WTC11 (cell line): ENCODE measurements around the gene SLC16A13. TPM values are rescaled to one million over a fixed set of nuclear protein-coding genes. Genes with fewer than 3 reads are reported as not detected.

Source experiments
- ATAC-seq: fragments of 200-7000 bp; cut with Tn5 transposase; 2 replicates; pipeline ENCODE4 v1.10.0; 2021; ENCODE audit warnings: mild to moderate bottlenecking, moderate library complexity
- CTCF ChIA-PET: fragments of 300-600 bp; sonication (Branson Sonifier 250); formaldehyde crosslinking; loops from one replicate; lab custom pipeline; 2021; ENCODE audit warnings: antibody characterized with exemption; lab: Charles Lee
- POLR2A ChIA-PET: fragments of 350-600 bp; sonication (Branson Sonifier 250); formaldehyde crosslinking; loops from one replicate; lab custom pipeline; 2021; ENCODE audit warnings: antibody characterized with exemption; lab: Charles Lee
- DNase-seq: peaks from one replicate; pipeline ENCODE4 v3.0.0; 2021; ENCODE audit warnings: low spot score
- H3K27ac Mint-ChIP-seq: 2 replicates; pipeline ENCODE4 v1.8.0; 2021; ENCODE audit warnings: mixed read lengths
- H3K27me3 Mint-ChIP-seq: 2 replicates; pipeline ENCODE4 v1.8.0; 2021; ENCODE audit warnings: low read depth, mild to moderate bottlenecking, moderate library complexity, mixed read lengths
- H3K36me3 Mint-ChIP-seq: 2 replicates; pipeline ENCODE4 v1.8.0; 2021; ENCODE audit warnings: mixed read lengths
- H3K4me1 Mint-ChIP-seq: 2 replicates; pipeline ENCODE4 v1.8.0; 2022; ENCODE audit warnings: mixed read lengths
- H3K4me3 Mint-ChIP-seq: 2 replicates; pipeline ENCODE4 v1.8.0; 2021; ENCODE audit warnings: mild to moderate bottlenecking, moderate library complexity, mixed read lengths
- H3K9me3 Mint-ChIP-seq: 2 replicates; pipeline ENCODE4 v1.8.0; 2021; ENCODE audit warnings: mixed read lengths
- ELF4 ChIP-seq: sonication (generic); formaldehyde crosslinking; IDR thresholded peaks from 2 replicates; pipeline ENCODE4 v1.8.1; 2022; ENCODE audit warnings: low read depth, mild to moderate bottlenecking, moderate library complexity, missing genetic modification reagents
- ETV6 ChIP-seq: sonication (generic); formaldehyde crosslinking; IDR thresholded peaks from 2 replicates; pipeline ENCODE4 v1.8.1; 2022; ENCODE audit warnings: mild to moderate bottlenecking, missing genetic modification reagents
- FOXK1 ChIP-seq: sonication (generic); formaldehyde crosslinking; IDR thresholded peaks from 2 replicates; pipeline ENCODE4 v1.8.0; 2022; ENCODE audit warnings: mild to moderate bottlenecking, moderate library complexity, missing genetic modification reagents
- JUN ChIP-seq: sonication (generic); formaldehyde crosslinking; IDR thresholded peaks from 2 replicates; pipeline ENCODE4 v1.8.0; 2023; ENCODE audit warnings: mild to moderate bottlenecking, missing genetic modification reagents
- MXD4 ChIP-seq: fragments of 250-450 bp; sonication (Bioruptor Pico); IDR thresholded peaks from 2 replicates; pipeline ENCODE4 v1.8.0; 2021; ENCODE audit warnings: mild to moderate bottlenecking, moderate library complexity, borderline replicate concordance
- NFATC4 ChIP-seq: fragments of 250-450 bp; sonication (Bioruptor Pico); IDR thresholded peaks from 2 replicates; pipeline ENCODE4 v1.9.0; 2021; ENCODE audit warnings: mild to moderate bottlenecking
- NFE2L1 ChIP-seq: sonication (generic); formaldehyde crosslinking; IDR thresholded peaks from 2 replicates; pipeline ENCODE4 v1.8.1; 2023; ENCODE audit warnings: missing genetic modification reagents
- NR2C2 ChIP-seq: sonication (generic); formaldehyde crosslinking; IDR thresholded peaks from 2 replicates; pipeline ENCODE4 v1.8.0; 2022; ENCODE audit warnings: mild to moderate bottlenecking, missing genetic modification reagents
- NR3C1 ChIP-seq: sonication (generic); formaldehyde crosslinking; conservative IDR thresholded peaks from 2 replicates; pipeline ENCODE4 v1.8.1; 2023; ENCODE audit warnings: low read depth, mild to moderate bottlenecking, missing genetic modification reagents
- OVOL2 ChIP-seq: fragments of 250-450 bp; sonication (Bioruptor Pico); IDR thresholded peaks from 2 replicates; pipeline ENCODE4 v1.9.0; 2021; ENCODE audit warnings: mild to moderate bottlenecking, borderline replicate concordance
- SMAD3 ChIP-seq: sonication (generic); formaldehyde crosslinking; IDR thresholded peaks from 2 replicates; pipeline ENCODE4 v1.8.0; 2022; ENCODE audit warnings: missing genetic modification reagents, mild to moderate bottlenecking, borderline replicate concordance
- total RNA-seq: library from RNA; stranded (reverse); gene quantifications from 3 replicates; pipeline ENCODE4 v1.2.3, GENCODE V29; 2021
- TF ChIP-seq, protein P1 (sequence below): sonication (generic); formaldehyde crosslinking; IDR thresholded peaks from 2 replicates; pipeline ENCODE4 v1.8.0; 2023; ENCODE audit warnings: missing genetic modification reagents
- TF ChIP-seq, protein P2 (sequence below): sonication (generic); formaldehyde crosslinking; IDR thresholded peaks from 2 replicates; pipeline ENCODE4 v1.8.0; 2022; ENCODE audit warnings: mild to moderate bottlenecking, missing genetic modification reagents
- TF ChIP-seq, protein P3 (sequence below): fragments of 250-450 bp; sonication (Bioruptor Pico); IDR thresholded peaks from 2 replicates; pipeline ENCODE4 v1.8.0; 2021; ENCODE audit warnings: mild to moderate bottlenecking
- TF ChIP-seq, protein P4 (sequence below): sonication (generic); formaldehyde crosslinking; IDR thresholded peaks from 2 replicates; pipeline ENCODE4 v1.8.0; 2022; ENCODE audit warnings: mild to moderate bottlenecking, missing genetic modification reagents
- TF ChIP-seq, protein P5 (sequence below): fragments of 200-600 bp; IDR thresholded peaks from 2 replicates; pipeline ENCODE4 v1.8.0; 2022; ENCODE audit warnings: antibody characterized with exemption
- TF ChIP-seq, protein P6 (sequence below): sonication (generic); formaldehyde crosslinking; IDR thresholded peaks from 2 replicates; pipeline ENCODE4 v1.8.0; 2022; ENCODE audit warnings: mild to moderate bottlenecking, missing genetic modification reagents
- TF ChIP-seq, protein P7 (sequence below): sonication (generic); formaldehyde crosslinking; IDR thresholded peaks from 2 replicates; pipeline ENCODE4 v1.8.1; 2023; ENCODE audit warnings: mild to moderate bottlenecking, missing genetic modification reagents
- TF ChIP-seq, protein P8 (sequence below): sonication (generic); formaldehyde crosslinking; IDR thresholded peaks from 2 replicates; pipeline ENCODE4 v1.8.1; 2023; ENCODE audit warnings: mild to moderate bottlenecking, missing genetic modification reagents

The SLC16A13 gene
- total RNA-seq, 1 experiment from 2014 or later, result 5.2 TPM

DNA sequence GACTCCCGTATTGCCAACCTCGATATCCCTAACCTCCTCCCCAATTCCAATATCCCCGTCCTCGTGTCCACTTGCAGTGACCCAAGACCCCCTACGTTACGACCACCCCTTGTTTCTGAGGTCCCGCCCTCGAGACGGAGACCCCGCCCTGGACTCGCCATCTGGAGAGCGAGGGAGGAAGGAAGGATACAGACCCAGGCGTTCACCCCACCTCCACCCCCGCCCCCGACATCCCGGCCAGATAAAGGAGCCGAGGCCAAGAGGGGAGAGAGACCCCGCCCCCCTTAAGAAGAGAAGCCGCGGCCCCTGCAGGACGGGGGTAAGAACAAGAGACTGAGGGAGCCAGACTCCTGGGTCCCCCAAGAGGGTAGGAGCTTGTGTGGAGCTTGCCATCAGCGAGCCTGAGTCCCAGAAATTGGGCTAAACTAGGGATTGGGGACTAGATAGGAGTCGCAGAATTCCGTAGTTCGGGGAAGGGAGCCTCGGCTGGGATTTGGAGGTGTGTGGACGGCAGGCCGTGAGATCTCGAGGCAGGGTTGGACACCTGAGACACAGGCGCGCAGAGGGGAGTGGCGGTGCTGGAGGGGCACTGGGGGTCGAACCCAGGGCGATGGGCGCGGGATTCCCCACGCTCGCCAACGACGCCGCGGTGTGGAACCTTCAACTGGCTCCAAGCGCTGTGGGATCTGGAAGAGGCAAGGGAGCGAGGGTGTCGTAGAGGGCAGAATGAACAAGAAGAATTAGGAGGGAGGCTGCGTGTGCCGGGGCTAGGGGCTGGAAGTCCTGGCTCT is 12.8 kb upstream of the SLC16A13 start, which contains the start of gene BCL6B (continued):
- TF ChIP-seq, protein P1, sequence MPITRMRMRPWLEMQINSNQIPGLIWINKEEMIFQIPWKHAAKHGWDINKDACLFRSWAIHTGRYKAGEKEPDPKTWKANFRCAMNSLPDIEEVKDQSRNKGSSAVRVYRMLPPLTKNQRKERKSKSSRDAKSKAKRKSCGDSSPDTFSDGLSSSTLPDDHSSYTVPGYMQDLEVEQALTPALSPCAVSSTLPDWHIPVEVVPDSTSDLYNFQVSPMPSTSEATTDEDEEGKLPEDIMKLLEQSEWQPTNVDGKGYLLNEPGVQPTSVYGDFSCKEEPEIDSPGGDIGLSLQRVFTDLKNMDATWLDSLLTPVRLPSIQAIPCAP (CRISPR knock-in tag), result 0 out of 2 replicates have a peak, but pooled peaks have one; percentile 36
- no peak for TF ChIP-seq NFE2L1 (CRISPR knock-in tag)

DNA sequence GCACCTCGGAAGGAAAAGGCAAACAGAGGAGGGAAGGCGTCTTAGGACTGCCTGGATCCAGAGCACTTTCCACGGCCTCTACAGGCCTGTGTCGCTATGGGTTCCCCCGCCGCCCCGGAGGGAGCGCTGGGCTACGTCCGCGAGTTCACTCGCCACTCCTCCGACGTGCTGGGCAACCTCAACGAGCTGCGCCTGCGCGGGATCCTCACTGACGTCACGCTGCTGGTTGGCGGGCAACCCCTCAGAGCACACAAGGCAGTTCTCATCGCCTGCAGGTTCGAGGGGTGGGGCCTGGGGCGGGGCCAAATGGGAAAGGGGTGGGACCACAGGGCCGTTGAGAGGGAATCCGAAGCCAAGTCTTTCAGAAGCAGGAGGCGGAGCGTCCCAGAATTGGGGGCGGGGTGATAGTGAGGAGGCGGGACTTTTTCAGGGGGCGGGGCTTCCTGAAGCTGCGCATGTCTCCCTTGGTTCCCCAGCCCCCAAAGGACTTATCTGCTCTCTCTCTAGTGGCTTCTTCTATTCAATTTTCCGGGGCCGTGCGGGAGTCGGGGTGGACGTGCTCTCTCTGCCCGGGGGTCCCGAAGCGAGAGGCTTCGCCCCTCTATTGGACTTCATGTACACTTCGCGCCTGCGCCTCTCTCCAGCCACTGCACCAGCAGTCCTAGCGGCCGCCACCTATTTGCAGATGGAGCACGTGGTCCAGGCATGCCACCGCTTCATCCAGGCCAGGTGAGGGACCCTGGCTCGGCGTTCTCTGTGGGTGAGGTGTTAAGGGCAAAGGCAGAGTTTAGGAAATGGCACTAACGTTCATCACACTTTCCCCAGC is 12.0 kb upstream of the SLC16A13 start:
- POLR2A ChIA-PET, result interaction anchor here (0.6 to 1.5 kb wide), 3 partner anchors 12 to 316 kb away, joined by 3 to 10 read pairs (median 3); partner anchors contain the start of gene SLC16A13
- peaks cover 45% of the 10 kb centered on the region for H3K4me1 Mint-ChIP-seq
- DNase-seq (peak; percentile 100), ATAC-seq (peak; percentile 81)
- H3K9me3 Mint-ChIP-seq, result no peaks in the 10 kb centered on the region
- TF ChIP-seq NFE2L1 (CRISPR knock-in tag), result no peak
- no peak for TF ChIP-seq ELF4 (CRISPR knock-in tag)
- TF ChIP-seq MXD4 (CRISPR knock-in tag), result no peak
- TF ChIP-seq ETV6 (CRISPR knock-in tag), result 0 out of 2 replicates have a peak, but pooled peaks have one; percentile 15
- TF ChIP-seq OVOL2 (CRISPR knock-in tag), result no peak
- TF ChIP-seq SMAD3 (CRISPR knock-in tag), result no peak
- TF ChIP-seq, protein P2, sequence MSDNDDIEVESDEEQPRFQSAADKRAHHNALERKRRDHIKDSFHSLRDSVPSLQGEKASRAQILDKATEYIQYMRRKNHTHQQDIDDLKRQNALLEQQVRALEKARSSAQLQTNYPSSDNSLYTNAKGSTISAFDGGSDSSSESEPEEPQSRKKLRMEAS, result peak; percentile 57
- no peak for TF ChIP-seq FOXK1 (CRISPR knock-in tag)
- no peak for TF ChIP-seq NR3C1 (CRISPR knock-in tag)
- TF ChIP-seq, protein P3, sequence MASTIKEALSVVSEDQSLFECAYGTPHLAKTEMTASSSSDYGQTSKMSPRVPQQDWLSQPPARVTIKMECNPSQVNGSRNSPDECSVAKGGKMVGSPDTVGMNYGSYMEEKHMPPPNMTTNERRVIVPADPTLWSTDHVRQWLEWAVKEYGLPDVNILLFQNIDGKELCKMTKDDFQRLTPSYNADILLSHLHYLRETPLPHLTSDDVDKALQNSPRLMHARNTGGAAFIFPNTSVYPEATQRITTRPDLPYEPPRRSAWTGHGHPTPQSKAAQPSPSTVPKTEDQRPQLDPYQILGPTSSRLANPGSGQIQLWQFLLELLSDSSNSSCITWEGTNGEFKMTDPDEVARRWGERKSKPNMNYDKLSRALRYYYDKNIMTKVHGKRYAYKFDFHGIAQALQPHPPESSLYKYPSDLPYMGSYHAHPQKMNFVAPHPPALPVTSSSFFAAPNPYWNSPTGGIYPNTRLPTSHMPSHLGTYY (CRISPR knock-in tag), result no peak
- no peak for TF ChIP-seq NFATC4 (CRISPR knock-in tag)
- TF ChIP-seq, protein P4, sequence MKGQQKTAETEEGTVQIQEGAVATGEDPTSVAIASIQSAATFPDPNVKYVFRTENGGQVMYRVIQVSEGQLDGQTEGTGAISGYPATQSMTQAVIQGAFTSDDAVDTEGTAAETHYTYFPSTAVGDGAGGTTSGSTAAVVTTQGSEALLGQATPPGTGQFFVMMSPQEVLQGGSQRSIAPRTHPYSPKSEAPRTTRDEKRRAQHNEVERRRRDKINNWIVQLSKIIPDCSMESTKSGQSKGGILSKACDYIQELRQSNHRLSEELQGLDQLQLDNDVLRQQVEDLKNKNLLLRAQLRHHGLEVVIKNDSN (CRISPR knock-in tag), result 0 out of 2 replicates have a peak, but pooled peaks have one; percentile 12
- 0 out of 2 replicates have a peak, but pooled peaks have one; percentile 36 for TF ChIP-seq JUN (CRISPR knock-in tag)
- TF ChIP-seq, protein P5, sequence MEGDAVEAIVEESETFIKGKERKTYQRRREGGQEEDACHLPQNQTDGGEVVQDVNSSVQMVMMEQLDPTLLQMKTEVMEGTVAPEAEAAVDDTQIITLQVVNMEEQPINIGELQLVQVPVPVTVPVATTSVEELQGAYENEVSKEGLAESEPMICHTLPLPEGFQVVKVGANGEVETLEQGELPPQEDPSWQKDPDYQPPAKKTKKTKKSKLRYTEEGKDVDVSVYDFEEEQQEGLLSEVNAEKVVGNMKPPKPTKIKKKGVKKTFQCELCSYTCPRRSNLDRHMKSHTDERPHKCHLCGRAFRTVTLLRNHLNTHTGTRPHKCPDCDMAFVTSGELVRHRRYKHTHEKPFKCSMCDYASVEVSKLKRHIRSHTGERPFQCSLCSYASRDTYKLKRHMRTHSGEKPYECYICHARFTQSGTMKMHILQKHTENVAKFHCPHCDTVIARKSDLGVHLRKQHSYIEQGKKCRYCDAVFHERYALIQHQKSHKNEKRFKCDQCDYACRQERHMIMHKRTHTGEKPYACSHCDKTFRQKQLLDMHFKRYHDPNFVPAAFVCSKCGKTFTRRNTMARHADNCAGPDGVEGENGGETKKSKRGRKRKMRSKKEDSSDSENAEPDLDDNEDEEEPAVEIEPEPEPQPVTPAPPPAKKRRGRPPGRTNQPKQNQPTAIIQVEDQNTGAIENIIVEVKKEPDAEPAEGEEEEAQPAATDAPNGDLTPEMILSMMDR, result no peak
- TF ChIP-seq, protein P6, sequence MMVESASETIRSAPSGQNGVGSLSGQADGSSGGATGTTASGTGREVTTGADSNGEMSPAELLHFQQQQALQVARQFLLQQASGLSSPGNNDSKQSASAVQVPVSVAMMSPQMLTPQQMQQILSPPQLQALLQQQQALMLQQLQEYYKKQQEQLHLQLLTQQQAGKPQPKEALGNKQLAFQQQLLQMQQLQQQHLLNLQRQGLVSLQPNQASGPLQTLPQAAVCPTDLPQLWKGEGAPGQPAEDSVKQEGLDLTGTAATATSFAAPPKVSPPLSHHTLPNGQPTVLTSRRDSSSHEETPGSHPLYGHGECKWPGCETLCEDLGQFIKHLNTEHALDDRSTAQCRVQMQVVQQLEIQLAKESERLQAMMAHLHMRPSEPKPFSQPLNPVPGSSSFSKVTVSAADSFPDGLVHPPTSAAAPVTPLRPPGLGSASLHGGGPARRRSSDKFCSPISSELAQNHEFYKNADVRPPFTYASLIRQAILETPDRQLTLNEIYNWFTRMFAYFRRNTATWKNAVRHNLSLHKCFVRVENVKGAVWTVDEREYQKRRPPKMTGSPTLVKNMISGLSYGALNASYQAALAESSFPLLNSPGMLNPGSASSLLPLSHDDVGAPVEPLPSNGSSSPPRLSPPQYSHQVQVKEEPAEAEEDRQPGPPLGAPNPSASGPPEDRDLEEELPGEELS (CRISPR knock-in tag), result peak; percentile 54; the same call in 1 of the 2 replicates
- TF ChIP-seq, protein P7, sequence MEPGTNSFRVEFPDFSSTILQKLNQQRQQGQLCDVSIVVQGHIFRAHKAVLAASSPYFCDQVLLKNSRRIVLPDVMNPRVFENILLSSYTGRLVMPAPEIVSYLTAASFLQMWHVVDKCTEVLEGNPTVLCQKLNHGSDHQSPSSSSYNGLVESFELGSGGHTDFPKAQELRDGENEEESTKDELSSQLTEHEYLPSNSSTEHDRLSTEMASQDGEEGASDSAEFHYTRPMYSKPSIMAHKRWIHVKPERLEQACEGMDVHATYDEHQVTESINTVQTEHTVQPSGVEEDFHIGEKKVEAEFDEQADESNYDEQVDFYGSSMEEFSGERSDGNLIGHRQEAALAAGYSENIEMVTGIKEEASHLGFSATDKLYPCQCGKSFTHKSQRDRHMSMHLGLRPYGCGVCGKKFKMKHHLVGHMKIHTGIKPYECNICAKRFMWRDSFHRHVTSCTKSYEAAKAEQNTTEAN, result 0 out of 2 replicates have a peak, but pooled peaks have one; percentile 8
- TF ChIP-seq, protein P8, sequence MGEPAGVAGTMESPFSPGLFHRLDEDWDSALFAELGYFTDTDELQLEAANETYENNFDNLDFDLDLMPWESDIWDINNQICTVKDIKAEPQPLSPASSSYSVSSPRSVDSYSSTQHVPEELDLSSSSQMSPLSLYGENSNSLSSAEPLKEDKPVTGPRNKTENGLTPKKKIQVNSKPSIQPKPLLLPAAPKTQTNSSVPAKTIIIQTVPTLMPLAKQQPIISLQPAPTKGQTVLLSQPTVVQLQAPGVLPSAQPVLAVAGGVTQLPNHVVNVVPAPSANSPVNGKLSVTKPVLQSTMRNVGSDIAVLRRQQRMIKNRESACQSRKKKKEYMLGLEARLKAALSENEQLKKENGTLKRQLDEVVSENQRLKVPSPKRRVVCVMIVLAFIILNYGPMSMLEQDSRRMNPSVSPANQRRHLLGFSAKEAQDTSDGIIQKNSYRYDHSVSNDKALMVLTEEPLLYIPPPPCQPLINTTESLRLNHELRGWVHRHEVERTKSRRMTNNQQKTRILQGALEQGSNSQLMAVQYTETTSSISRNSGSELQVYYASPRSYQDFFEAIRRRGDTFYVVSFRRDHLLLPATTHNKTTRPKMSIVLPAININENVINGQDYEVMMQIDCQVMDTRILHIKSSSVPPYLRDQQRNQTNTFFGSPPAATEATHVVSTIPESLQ, result no peak
- TF ChIP-seq NR2C2, result no peak
- peak overlapping the region; percentile 91 for H3K4me3 Mint-ChIP-seq
- H3K27ac Mint-ChIP-seq, result peak overlapping the region; percentile 93
- H3K27me3 Mint-ChIP-seq, result peaks cover 44% of the 10 kb centered on the region
- CTCF ChIA-PET, result interaction anchor here (0.7 to 3.2 kb wide), 19 partner anchors 9 to 306 kb away, joined by 3 to 34 read pairs (median 4); partner anchors contain the start of genes NEURL4 and SLC16A13
- peaks cover 18% of the 10 kb centered on the region for H3K36me3 Mint-ChIP-seq
